Left lung (tissue), 10 donors: ENCODE data around the gene GRM7. TPM values are rescaled to one million over a fixed set of nuclear protein-coding genes. Genes with fewer than 3 reads are reported as not detected.

Experiments used
- ATAC-seq: fragments of 200-7000 bp; cut with Tn5 transposase; one replicate; pipeline ENCODE4 v1.9.1; 2020; ENCODE audit warnings: moderate library complexity
- DNase-seq, 4 donors: peaks; one replicate each; pipeline ENCODE4 v3.0.0-alpha.2; 2013 to 2020
- H3K27ac ChIP-seq, 2 donors: fragments of 200-600 bp; sonication (generic) in 1 of 2; one replicate each; pipeline versions ENCODE4 v1.5.0 to v1.8.0; 2020 to 2021
- H3K27me3 ChIP-seq, 2 donors: fragments of 200-600 bp; sonication (generic) in 1 of 2; one replicate each; pipeline versions ENCODE4 v1.5.0 to v1.8.0; 2020 to 2021
- H3K36me3 ChIP-seq, 2 donors: fragments of 200-600 bp; sonication (generic) in 1 of 2; one replicate each; pipeline versions ENCODE4 v1.5.0 to v1.8.0; 2020 to 2021
- H3K4me1 ChIP-seq, 2 donors: fragments of 200-600 bp; one replicate each; pipeline ENCODE4 v1.8.0; 2021
- H3K4me3 ChIP-seq, 2 donors: fragments of 200-600 bp; sonication (generic) in 1 of 2; one replicate each; pipeline versions ENCODE4 v1.5.0 to v1.8.0; 2020 to 2021; ENCODE audit warnings: mild to moderate bottlenecking in 1 of 2
- H3K9me3 ChIP-seq, 2 donors: fragments of 200-600 bp; sonication (generic) in 1 of 2; one replicate each; pipeline versions ENCODE4 v1.5.0 to v1.8.0; 2020 to 2021
- intact Hi-C, 2 donors: fragments of 100-400 bp; cut with DNase I; formaldehyde crosslinking; loops; one replicate each; pipeline versions ENCODE4 v1.11.2 to v1.14.2; 2022
- polyA plus RNA-seq, 6 donors: library from polyadenylated mRNA; unstranded; fragments of 120-200 nt; gene quantifications; one replicate each; pipeline ENCODE4 v1.2.1, GENCODE V29; 2013; ENCODE audit not compliant: insufficient read length in 6 of 6
- total RNA-seq, 2 donors: library from RNA; stranded (reverse); fragmentation: NEBNext Ultra II Directional; extraction: Animal tissue kit (Norgen Biotek cat#: 25700); gene quantifications; one replicate each; pipeline ENCODE4 v1.2.1, GENCODE V29; 2021
- TF ChIP-seq, protein P1 (sequence below), 2 donors: fragments of 200-600 bp; sonication (generic) in 1 of 2; IDR thresholded peaks; one replicate each; pipeline versions ENCODE4 v1.5.0 to v1.8.0; 2021; ENCODE audit warnings: antibody characterized with exemption in 2 of 2
- donor health status: DM: no; HTN: yes; CAD: no.
- donor health status: DM: no; HTN: no; CAD: no.

GRM7 gene
- total and polyA plus RNA-seq, 8 donors = 0.04 to 0.72 (median 0.27) TPM

DNA sequence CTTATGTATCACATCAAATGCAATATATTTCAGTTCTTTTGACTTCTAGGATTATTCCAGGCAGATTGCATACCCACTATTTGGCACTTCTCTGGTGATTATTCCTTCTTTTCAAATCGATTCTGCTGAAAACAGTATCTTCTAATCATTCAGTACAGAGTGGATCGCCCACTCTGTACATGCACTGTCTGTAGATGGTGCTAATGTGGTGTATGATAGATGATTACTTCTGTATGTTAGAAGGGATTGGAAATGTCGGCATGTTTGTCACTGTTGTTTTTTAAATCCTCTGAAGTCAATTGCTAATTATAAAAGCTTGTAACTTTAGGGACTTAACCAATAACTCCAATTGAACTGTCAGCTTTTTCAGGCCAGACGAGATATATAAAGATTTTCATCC lies 642.5 kb downstream of the GRM7 start:
- Histone ChIP-seq H3K27me3 (no peaks in the 10 kb centered on the region), H3K9me3 (peaks cover 0 to 11% of the 10 kb centered on the region in 2 donors), H3K36me3 (no peaks in the 10 kb centered on the region), H3K27ac (no peak overlapping the region), H3K4me1 (no peaks in the 10 kb centered on the region), H3K4me3 (no peak overlapping the region)
- DNase-seq (no peak), ATAC-seq (no peak)
- intact Hi-C loops = no loop called here
- TF ChIP-seq, protein P1, sequence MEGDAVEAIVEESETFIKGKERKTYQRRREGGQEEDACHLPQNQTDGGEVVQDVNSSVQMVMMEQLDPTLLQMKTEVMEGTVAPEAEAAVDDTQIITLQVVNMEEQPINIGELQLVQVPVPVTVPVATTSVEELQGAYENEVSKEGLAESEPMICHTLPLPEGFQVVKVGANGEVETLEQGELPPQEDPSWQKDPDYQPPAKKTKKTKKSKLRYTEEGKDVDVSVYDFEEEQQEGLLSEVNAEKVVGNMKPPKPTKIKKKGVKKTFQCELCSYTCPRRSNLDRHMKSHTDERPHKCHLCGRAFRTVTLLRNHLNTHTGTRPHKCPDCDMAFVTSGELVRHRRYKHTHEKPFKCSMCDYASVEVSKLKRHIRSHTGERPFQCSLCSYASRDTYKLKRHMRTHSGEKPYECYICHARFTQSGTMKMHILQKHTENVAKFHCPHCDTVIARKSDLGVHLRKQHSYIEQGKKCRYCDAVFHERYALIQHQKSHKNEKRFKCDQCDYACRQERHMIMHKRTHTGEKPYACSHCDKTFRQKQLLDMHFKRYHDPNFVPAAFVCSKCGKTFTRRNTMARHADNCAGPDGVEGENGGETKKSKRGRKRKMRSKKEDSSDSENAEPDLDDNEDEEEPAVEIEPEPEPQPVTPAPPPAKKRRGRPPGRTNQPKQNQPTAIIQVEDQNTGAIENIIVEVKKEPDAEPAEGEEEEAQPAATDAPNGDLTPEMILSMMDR (IDR thresholded peaks at IDR 0.05) = no peak

DNA sequence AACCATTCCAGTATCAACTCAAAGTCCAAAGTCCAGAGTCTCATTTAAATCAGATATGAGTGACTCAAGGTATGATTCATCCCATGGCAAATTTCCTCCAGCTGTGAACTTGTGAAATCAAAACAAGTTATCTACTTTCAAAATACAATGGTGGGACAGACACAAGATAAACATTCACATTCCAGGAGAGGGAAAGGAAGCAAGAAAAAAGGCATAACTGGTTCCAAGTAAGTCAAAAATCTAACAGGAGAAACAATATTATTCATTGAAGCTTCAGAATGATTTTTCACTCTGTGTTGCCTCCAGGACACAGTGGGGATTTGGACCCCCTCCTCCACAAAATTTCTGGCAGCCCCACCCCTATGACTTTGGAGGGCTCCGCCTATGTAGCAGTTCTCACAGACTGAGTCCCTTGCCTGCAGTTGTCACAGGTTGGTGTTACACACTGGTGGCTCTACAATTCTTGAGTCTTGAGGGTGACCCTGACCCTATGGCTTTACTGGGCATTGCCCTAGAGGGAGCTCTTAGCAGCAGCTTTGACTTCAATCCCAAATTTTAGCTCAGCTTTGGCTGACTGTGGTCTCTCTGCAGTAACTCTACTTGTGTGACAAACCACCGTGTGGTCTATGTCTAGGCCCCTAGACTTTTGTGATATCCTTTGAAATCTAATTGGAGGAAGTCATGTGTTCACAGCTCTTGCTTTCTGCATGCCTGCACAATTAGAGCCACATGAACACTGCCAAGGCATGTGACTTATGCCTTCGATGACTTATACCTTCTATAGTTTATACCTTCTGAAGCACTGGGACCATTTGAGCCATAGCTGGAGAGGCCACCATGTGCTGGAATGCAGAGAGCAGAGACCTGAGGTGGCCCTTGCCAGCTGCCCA lies 644.2 kb downstream of the GRM7 start:
- H3K27ac ChIP-seq = peak overlapping the region; percentile 37 to 51
- TF ChIP-seq, protein P1 (IDR thresholded peaks at IDR 0.05) = no peak
- H3K27me3 ChIP-seq = no peaks in the 10 kb centered on the region
- ATAC-seq (peak; percentile 70), DNase-seq (no peak)
- H3K4me1 ChIP-seq = no peaks in the 10 kb centered on the region
- no peak overlapping the region for H3K4me3 ChIP-seq
- intact Hi-C loops = no loop called here
- H3K36me3 ChIP-seq = no peaks in the 10 kb centered on the region
- peaks cover 0 to 7% of the 10 kb centered on the region in 2 donors for H3K9me3 ChIP-seq

DNA sequence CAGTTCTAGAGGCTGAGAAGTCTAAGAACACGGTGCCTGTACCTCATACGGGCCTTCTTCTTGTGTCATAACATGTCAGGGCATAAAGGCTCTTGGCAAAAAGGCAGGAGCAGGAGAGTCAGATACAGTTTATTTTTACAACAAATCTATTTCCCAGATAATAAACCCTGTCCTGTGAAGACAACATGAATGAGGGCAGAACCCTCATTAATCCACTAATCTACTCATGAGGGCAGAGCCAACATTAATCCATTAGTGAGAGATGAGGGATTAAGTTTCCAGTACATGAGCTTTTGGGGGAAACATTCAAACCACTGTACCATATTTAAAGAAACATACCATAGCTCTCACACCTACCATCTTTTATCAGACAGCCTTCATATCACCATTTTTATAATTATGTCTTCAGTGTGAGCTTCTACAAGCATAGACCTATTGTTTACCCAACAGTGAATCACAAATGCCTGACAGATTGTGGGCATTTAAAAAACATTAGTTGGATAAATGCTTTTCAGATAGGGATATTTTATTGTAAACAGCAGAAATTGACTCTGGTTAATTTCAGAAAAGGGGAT lies 645.8 kb downstream of the GRM7 start:
- intact Hi-C loops = no loop called here
- no peak overlapping the region for H3K27ac ChIP-seq
- ATAC-seq = no peak

DNA sequence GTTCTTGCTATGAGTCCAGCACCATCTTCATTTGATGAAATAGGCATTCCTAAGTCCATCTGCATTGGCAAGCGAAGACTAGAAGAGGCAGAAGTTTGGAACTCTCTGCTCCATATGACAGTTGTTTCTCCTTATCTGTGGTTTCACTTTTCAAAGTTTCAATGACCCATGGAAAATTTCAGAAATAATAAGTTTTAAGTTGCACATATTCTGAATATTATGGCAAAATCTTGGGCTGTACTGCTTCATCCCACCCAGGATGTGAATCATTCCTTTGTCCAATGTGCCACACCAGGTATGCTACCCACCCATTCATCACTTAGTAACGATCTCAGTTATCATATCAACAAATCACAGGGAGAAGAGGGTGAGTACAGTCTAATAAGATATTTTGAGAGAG lies 647.9 kb downstream of the GRM7 start:
- no peak for DNase-seq
- intact Hi-C loops = no loop called here
- no peak for ATAC-seq
- H3K4me1 ChIP-seq = no peaks in the 10 kb centered on the region
- TF ChIP-seq, protein P1 (IDR thresholded peaks at IDR 0.05) = no peak
- H3K4me3 ChIP-seq = no peak overlapping the region
- H3K27ac ChIP-seq = no peak overlapping the region
- no peaks in the 10 kb centered on the region for H3K36me3 ChIP-seq
- peaks cover 0 to 7% of the 10 kb centered on the region in 2 donors for H3K9me3 ChIP-seq
- H3K27me3 ChIP-seq = no peaks in the 10 kb centered on the region

More for the DNA sequence above, 645.8 kb downstream of the GRM7 start:
- Histone ChIP-seq H3K4me1 (no peaks in the 10 kb centered on the region), H3K27me3 (no peaks in the 10 kb centered on the region), H3K9me3 (peaks cover 0 to 7% of the 10 kb centered on the region in 2 donors), H3K4me3 (no peak overlapping the region), H3K36me3 (no peaks in the 10 kb centered on the region)
- TF ChIP-seq, protein P1 (IDR thresholded peaks at IDR 0.05) = no peak
- DNase-seq = no peak

DNA sequence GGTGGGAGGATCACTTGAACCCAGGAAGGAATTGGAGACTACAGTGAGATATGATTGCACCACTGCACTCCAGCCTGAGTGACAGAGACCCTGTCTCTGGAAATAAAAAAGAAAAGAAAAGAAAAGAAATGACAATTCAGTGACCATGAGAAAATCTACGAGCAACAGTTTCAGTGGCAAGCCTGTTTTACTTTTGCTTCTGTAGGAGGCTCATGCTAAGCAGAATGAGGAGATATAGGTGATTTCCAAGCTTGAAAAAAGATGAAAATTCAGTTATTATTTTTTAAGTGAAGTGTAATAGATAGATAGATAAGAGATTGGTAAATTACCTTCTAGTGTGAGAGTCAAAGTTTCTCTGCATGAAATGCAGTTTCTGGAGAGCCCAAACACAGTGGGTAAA lies 651.1 kb downstream of the GRM7 start:
- no peaks in the 10 kb centered on the region for H3K9me3 ChIP-seq

More for the DNA sequence above, 651.1 kb downstream of the GRM7 start:
- intact Hi-C loops = no loop called here
- H3K27ac ChIP-seq = no peak overlapping the region
- no peak overlapping the region for H3K4me3 ChIP-seq
- DNase-seq (no peak), ATAC-seq (no peak)
- no peaks in the 10 kb centered on the region for H3K4me1 ChIP-seq
- TF ChIP-seq, protein P1 (IDR thresholded peaks at IDR 0.05) = no peak
- H3K36me3 ChIP-seq = no peaks in the 10 kb centered on the region
- no peaks in the 10 kb centered on the region for H3K27me3 ChIP-seq
